Fibroblast of mammary gland (primary cell): Measurements from ENCODE around the gene CTXN3.
A peak's percentile ranks its signal among the peaks of the same experiment; 100 is the strongest.
"Not testable (repeated sequence)": the region's sequence is repeated elsewhere in the genome, so short reads cannot be mapped to it uniquely, and the experiment has no call there.

ENCODE experiments used
- DNase-seq: peaks from one replicate; pipeline ENCODE4 v3.0.0-alpha.2; 2010; ENCODE audit warnings: low read depth
- H3K4me3 ChIP-seq: 2 replicates; pipeline ENCODE4 v1.5.1; 2011; ENCODE audit warnings: low read depth, mild to moderate bottlenecking, low read length, moderate library complexity; ENCODE audit not compliant: control insufficient read depth
- TF ChIP-seq, protein P1 (sequence below): conservative IDR thresholded peaks from 2 replicates; pipeline ENCODE4 v1.5.1; 2011; ENCODE audit warnings: low read depth, low read length, inconsistent platforms; ENCODE audit not compliant: control insufficient read depth, insufficient read depth

CTXN3 gene

DNA sequence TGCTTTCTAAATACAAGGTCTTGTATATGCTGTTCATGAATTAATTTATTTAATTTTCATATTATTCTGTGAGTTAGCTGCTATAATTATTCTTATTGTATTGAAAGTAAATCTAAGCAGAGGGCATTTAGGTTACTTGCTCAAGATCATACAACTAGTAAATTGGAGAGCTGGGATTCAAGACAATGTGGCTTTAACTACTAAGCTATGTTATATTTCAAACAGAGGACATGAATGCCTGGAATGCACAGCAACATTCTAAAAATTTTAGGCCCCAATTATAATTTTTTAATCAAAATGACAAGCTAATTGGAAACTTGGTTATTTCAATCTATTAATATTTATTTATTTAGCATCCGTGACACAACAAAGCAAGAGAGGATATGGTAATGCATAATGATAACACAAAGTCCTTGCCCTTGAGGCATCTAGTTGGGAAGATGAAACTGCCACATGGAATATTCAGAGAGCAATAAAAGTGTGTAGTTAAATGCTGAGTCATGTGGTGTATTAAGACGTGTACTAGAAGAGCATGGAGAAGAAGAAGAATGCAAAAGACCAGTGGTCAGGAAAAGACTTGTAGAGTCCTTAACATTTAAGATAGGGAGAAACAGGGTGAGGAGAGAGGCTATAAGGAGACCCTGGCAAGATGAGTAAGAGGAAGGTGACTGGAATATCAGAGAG is 24.4 kb downstream of the CTXN3 start:
- TF ChIP-seq, protein P1, sequence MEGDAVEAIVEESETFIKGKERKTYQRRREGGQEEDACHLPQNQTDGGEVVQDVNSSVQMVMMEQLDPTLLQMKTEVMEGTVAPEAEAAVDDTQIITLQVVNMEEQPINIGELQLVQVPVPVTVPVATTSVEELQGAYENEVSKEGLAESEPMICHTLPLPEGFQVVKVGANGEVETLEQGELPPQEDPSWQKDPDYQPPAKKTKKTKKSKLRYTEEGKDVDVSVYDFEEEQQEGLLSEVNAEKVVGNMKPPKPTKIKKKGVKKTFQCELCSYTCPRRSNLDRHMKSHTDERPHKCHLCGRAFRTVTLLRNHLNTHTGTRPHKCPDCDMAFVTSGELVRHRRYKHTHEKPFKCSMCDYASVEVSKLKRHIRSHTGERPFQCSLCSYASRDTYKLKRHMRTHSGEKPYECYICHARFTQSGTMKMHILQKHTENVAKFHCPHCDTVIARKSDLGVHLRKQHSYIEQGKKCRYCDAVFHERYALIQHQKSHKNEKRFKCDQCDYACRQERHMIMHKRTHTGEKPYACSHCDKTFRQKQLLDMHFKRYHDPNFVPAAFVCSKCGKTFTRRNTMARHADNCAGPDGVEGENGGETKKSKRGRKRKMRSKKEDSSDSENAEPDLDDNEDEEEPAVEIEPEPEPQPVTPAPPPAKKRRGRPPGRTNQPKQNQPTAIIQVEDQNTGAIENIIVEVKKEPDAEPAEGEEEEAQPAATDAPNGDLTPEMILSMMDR, result no peak
- peak; percentile 8 for DNase-seq
- no peak overlapping the region for H3K4me3 ChIP-seq

- DNase-seq, H3K4me3 ChIP-seq: not testable (repeated sequence)
Observed at GRCh38 chr5:127676951-127677350, 28.1 kb downstream of the CTXN3 start.

DNA sequence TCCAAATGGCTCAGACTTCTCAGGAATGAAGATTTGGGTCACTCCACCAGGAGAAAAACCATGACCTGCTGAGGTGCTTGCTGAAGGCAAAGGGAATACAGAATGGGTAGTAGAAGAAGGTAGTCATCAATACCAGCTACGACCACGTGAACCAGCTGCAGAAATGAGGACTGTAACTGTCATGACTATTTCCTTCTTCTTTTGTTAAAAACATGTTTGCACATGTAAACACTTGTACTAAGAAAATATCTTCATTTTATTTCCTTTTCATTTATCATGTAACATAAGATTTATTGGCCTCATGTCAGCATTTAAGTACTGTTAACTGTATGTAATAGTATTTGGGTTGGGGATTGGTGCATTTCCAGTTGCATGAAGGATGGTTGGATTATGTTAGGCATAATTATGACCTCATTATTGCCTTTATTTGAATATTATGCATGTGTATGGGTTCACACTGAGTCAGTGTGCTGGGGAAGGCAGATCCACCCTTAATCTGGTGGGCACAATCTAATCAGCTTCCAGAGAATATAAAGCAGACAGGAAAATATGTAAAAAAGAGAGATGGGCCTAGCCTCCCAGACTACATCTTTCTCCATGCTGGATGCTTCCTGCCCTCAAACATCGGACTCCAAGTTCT is 30.9 kb downstream of the CTXN3 start:
- not testable (repeated sequence) for H3K4me3 ChIP-seq, DNase-seq

DNA sequence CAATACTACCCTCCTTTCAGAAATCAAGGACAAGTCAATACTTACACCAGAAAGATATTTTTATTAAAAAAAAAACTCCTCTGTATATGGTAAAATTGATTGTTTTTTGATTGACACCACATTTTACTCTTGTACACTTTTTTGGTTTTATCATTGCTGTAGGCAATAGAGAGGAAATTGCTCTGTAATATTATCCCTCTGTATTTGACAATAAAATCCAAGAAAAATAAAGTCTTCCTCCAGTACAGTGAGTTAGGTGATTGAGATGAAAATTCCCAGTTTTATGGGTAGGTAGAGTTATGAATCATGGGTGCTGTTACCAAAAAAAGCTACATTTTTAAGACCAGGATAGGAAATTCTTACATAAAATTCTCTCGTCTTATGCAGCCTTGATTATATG is 31.7 kb downstream of the CTXN3 start:
- TF ChIP-seq, protein P1, result no peak
- H3K4me3 ChIP-seq, result no peak overlapping the region
- no peak for DNase-seq

DNA sequence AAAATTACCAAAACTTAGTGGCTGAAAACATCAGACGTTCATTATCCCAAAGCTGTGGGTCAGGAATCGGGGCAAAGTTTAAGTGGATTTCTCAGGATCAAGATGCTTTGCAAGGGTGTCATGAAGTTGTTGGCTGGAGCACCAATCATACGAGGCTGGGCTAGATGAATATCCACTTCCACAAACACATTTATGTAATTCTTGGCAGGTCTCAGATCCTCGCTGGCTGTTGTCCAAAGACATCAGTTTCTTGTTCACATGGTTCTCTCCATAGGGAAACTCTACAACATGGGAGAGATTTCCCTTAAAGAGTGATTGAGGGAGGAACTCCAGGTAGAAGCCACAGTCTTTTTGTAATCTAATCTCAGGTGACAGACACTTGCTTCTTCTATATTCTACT is 34.1 kb downstream of the CTXN3 start:
- DNase-seq, result peak; percentile 48
- TF ChIP-seq, protein P1, result no peak

GRCh38 chr5:127684726-127685467 is 36.0 kb downstream of the CTXN3 start:
- TF ChIP-seq, protein P1, result no peak
- DNase-seq, result no peak
- H3K4me3 ChIP-seq, result no peak overlapping the region

More for the DNA sequence above, 34.1 kb downstream of the CTXN3 start:
- H3K4me3 ChIP-seq, result no peak overlapping the region

- peak; percentile 41 for DNase-seq
Observed at GRCh38 chr5:127685662-127686061, 36.8 kb downstream of the CTXN3 start.

More at GRCh38 chr5:127685662-127686061, 36.8 kb downstream of the CTXN3 start:
- TF ChIP-seq, protein P1, result no peak
- no peak overlapping the region for H3K4me3 ChIP-seq
